ENCODE results near the gene COL2A1.

Gene COL2A1

GRCh38 chr12:48012070-48012469 lies 7.8 kb upstream of the COL2A1 start:
- DNase-seq (ENCODE audit: low read depth in 2 of 2) = no peak

- DNase-seq (ENCODE audit: low read depth in 2 of 2) = no peak
Observed at GRCh38 chr12:48010366-48010970, 6.2 kb upstream of the COL2A1 start.

- DNase-seq (ENCODE audit: low read depth in 2 of 2) = no peak
Observed at GRCh38 chr12:48009471-48009870, 5.2 kb upstream of the COL2A1 start.

- DNase-seq (ENCODE audit: low read depth in 2 of 2) = no peak
Observed at GRCh38 chr12:48008950-48009349, 4.7 kb upstream of the COL2A1 start.

- no peak for DNase-seq (ENCODE audit: low read depth in 2 of 2)
Observed at GRCh38 chr12:48008349-48008748, 4.1 kb upstream of the COL2A1 start.

GRCh38 chr12:48007206-48007605 lies 2.9 kb upstream of the COL2A1 start:
- no peak for DNase-seq (ENCODE audit: low read depth in 2 of 2)

- DNase-seq (ENCODE audit: low read depth in 2 of 2) = no peak
Observed at GRCh38 chr12:48005750-48006021, 1.4 kb upstream of the COL2A1 start.

- DNase-seq (ENCODE audit: low read depth in 2 of 2) = no peak
Observed at GRCh38 chr12:48005001-48005749, 899 bp upstream of the COL2A1 start.

- DNase-seq (ENCODE audit: low read depth in 2 of 2) = no peak
Observed at GRCh38 chr12:48003226-48004052, 837 bp downstream of the COL2A1 start.

- DNase-seq (ENCODE audit: low read depth in 2 of 2) = no peak
Observed at GRCh38 chr12:48002773-48003218, 1.5 kb downstream of the COL2A1 start.

GRCh38 chr12:48002414-48002730 lies 1.9 kb downstream of the COL2A1 start:
- no peak for DNase-seq (ENCODE audit: low read depth in 2 of 2)

- DNase-seq (ENCODE audit: low read depth in 2 of 2) = no peak
Observed at GRCh38 chr12:48001505-48002413, 2.5 kb downstream of the COL2A1 start.

GRCh38 chr12:48000878-48001504 lies 3.3 kb downstream of the COL2A1 start:
- no peak for DNase-seq (ENCODE audit: low read depth in 2 of 2)

- DNase-seq (ENCODE audit: low read depth in 2 of 2) = no peak
Observed at GRCh38 chr12:47999816-48000215, 4.5 kb downstream of the COL2A1 start.

GRCh38 chr12:47997321-47997720 lies 7.0 kb downstream of the COL2A1 start:
- DNase-seq (ENCODE audit: low read depth in 2 of 2) = no peak

GRCh38 chr12:47995981-47996401 lies 8.3 kb downstream of the COL2A1 start:
- no peak for DNase-seq (ENCODE audit: low read depth in 2 of 2)

GRCh38 chr12:47993491-47993890 lies 10.8 kb downstream of the COL2A1 start:
- DNase-seq (ENCODE audit: low read depth in 2 of 2) = no peak

GRCh38 chr12:47992776-47993175 lies 11.5 kb downstream of the COL2A1 start:
- no peak for DNase-seq (ENCODE audit: low read depth in 2 of 2)

- DNase-seq (ENCODE audit: low read depth in 2 of 2) = no peak
Observed at GRCh38 chr12:47991106-47992061, 12.9 kb downstream of the COL2A1 start.

All from stimulated activated CD4-positive, alpha-beta T cell treated with anti-CD3 and anti-CD28 coated beads, Interleukin-12 subunit alpha, Interleukin-12 subunit beta, amount 100 ng/mL, for 24 hours (primary cell).